ENCODE results near the gene IGSF9B. TPM values are rescaled to one million over a fixed set of nuclear protein-coding genes. Genes with fewer than 3 reads are reported as not detected.

IGSF9B gene
- total RNA-seq, 1 donor from 2014 or later: 8.4 TPM

GRCh38 chr11:133983660-133984316 lies 27.0 kb upstream of the IGSF9B start:
- Mint-ChIP-seq H3K9me3 (ENCODE audit: low read depth) (no peaks in the 10 kb centered on the region), H3K36me3 (ENCODE audit: low read depth) (no peaks in the 10 kb centered on the region), H3K27me3 (ENCODE audit: low read depth) (peaks cover 38% of the 10 kb centered on the region), H3K4me3 (ENCODE audit: unreplicated experiment) (no peak overlapping the region), H3K27ac (ENCODE audit: unreplicated experiment) (no peak overlapping the region), H3K4me1 (ENCODE audit: low read depth) (no peaks in the 10 kb centered on the region)
- no peak for DNase-seq (ENCODE audit: low spot score)
- TF ChIP-seq CTCF (IDR thresholded peaks at IDR 0.05): no peak

- Mint-ChIP-seq H3K4me3 (ENCODE audit: unreplicated experiment) (no peak overlapping the region), H3K36me3 (ENCODE audit: low read depth) (no peaks in the 10 kb centered on the region), H3K27ac (ENCODE audit: unreplicated experiment) (no peak overlapping the region), H3K27me3 (ENCODE audit: low read depth) (peaks cover 39% of the 10 kb centered on the region), H3K9me3 (ENCODE audit: low read depth) (no peaks in the 10 kb centered on the region), H3K4me1 (ENCODE audit: low read depth) (no peaks in the 10 kb centered on the region)
- TF ChIP-seq CTCF (IDR thresholded peaks at IDR 0.05): no peak
- no peak for DNase-seq (ENCODE audit: low spot score)
These were observed 26.1 kb upstream of the IGSF9B start for GRCh38 chr11:133982876-133983275.

GRCh38 chr11:133982151-133982550 lies 25.4 kb upstream of the IGSF9B start:
- no peak overlapping the region for H3K4me3 Mint-ChIP-seq (ENCODE audit: unreplicated experiment)
- no peaks in the 10 kb centered on the region for H3K36me3 Mint-ChIP-seq (ENCODE audit: low read depth)
- DNase-seq (ENCODE audit: low spot score): no peak
- TF ChIP-seq CTCF (IDR thresholded peaks at IDR 0.05): no peak
- peaks cover 42% of the 10 kb centered on the region for H3K27me3 Mint-ChIP-seq (ENCODE audit: low read depth)
- H3K4me1 Mint-ChIP-seq (ENCODE audit: low read depth): no peaks in the 10 kb centered on the region
- H3K27ac Mint-ChIP-seq (ENCODE audit: unreplicated experiment): no peak overlapping the region
- no peaks in the 10 kb centered on the region for H3K9me3 Mint-ChIP-seq (ENCODE audit: low read depth)

- no peak overlapping the region for H3K27ac Mint-ChIP-seq (ENCODE audit: unreplicated experiment)
- no peaks in the 10 kb centered on the region for H3K36me3 Mint-ChIP-seq (ENCODE audit: low read depth)
- DNase-seq (ENCODE audit: low spot score): no peak
- no peaks in the 10 kb centered on the region for H3K4me1 Mint-ChIP-seq (ENCODE audit: low read depth)
- no peak for TF ChIP-seq CTCF (IDR thresholded peaks at IDR 0.05)
- peaks cover 40% of the 10 kb centered on the region for H3K27me3 Mint-ChIP-seq (ENCODE audit: low read depth)
- no peak overlapping the region for H3K4me3 Mint-ChIP-seq (ENCODE audit: unreplicated experiment)
- no peaks in the 10 kb centered on the region for H3K9me3 Mint-ChIP-seq (ENCODE audit: low read depth)
These were observed 24.4 kb upstream of the IGSF9B start for GRCh38 chr11:133981156-133981555.

GRCh38 chr11:133980665-133981064 lies 23.9 kb upstream of the IGSF9B start:
- no peak for DNase-seq (ENCODE audit: low spot score)
- no peak for TF ChIP-seq CTCF (IDR thresholded peaks at IDR 0.05)
- H3K4me1 Mint-ChIP-seq (ENCODE audit: low read depth): no peaks in the 10 kb centered on the region
- H3K9me3 Mint-ChIP-seq (ENCODE audit: low read depth): no peaks in the 10 kb centered on the region
- no peak overlapping the region for H3K27ac Mint-ChIP-seq (ENCODE audit: unreplicated experiment)
- no peak overlapping the region for H3K4me3 Mint-ChIP-seq (ENCODE audit: unreplicated experiment)
- no peaks in the 10 kb centered on the region for H3K36me3 Mint-ChIP-seq (ENCODE audit: low read depth)
- peaks cover 41% of the 10 kb centered on the region for H3K27me3 Mint-ChIP-seq (ENCODE audit: low read depth)

Data from chondrocyte (in vitro differentiated cells).